Natural killer cell (primary cell): ENCODE results near the gene ADGRB3. TPM values are rescaled to one million over a fixed set of nuclear protein-coding genes. Genes with fewer than 3 reads are reported as not detected.

ENCODE experiments used
- ATAC-seq, 3 donors: fragments of 150-1000 bp in 2 of 3; fragments of 200-7000 bp in 1 of 3; cut with Tn5 transposase; 1 replicate in 1 of 3; 2 replicates in 2 of 3; pipeline ENCODE4 v1.10.0; 2021; ENCODE audit warnings: mild to moderate bottlenecking in 2 of 3, moderate library complexity in 2 of 3
- DNase-seq, 2 donors: peaks; one replicate each; pipeline versions ENCODE4 v3.0.0 to v3.0.0-alpha.2; 2013 to 2021; ENCODE audit warnings: mixed read lengths in 1 of 2
- H3K27ac ChIP-seq: one replicate; pipeline ENCODE4 v1.5.1; 2013; ENCODE audit warnings: mild to moderate bottlenecking, low read length
- H3K27me3 ChIP-seq: one replicate; pipeline ENCODE4 v1.6.1; 2013; ENCODE audit warnings: low read length; ENCODE audit not compliant: control insufficient read depth, insufficient read depth
- H3K36me3 ChIP-seq: one replicate; pipeline ENCODE4 v1.6.1; 2013; ENCODE audit warnings: low read length; ENCODE audit not compliant: control insufficient read depth, insufficient read depth
- H3K4me1 ChIP-seq: one replicate; pipeline ENCODE4 v1.6.1; 2013; ENCODE audit warnings: low read length; ENCODE audit not compliant: control insufficient read depth, insufficient read depth
- H3K4me3 ChIP-seq: one replicate; pipeline ENCODE4 v1.5.1; 2013; ENCODE audit warnings: low read length
- H3K9me3 ChIP-seq: one replicate; pipeline ENCODE4 v1.6.1; 2013; ENCODE audit warnings: low read length; ENCODE audit not compliant: control insufficient read depth, insufficient read depth
- H3K27ac Mint-ChIP-seq, 2 donors: one replicate each; pipeline ENCODE4 v1.8.0; 2022; ENCODE audit warnings: mild to moderate bottlenecking in 2 of 2, mixed read lengths in 2 of 2, moderate library complexity in 1 of 2
- H3K27me3 Mint-ChIP-seq, 2 donors: one replicate each; pipeline ENCODE4 v1.8.0; 2022; ENCODE audit warnings: low read depth in 2 of 2, mixed read lengths in 2 of 2
- H3K36me3 Mint-ChIP-seq: one replicate; pipeline ENCODE4 v1.8.0; 2022; ENCODE audit warnings: mixed read lengths
- H3K4me1 Mint-ChIP-seq, 2 donors: one replicate each; pipeline ENCODE4 v1.8.0; 2022; ENCODE audit warnings: mixed read lengths in 2 of 2
- H3K4me3 Mint-ChIP-seq: one replicate; pipeline ENCODE4 v1.8.0; 2022; ENCODE audit warnings: mild to moderate bottlenecking, moderate library complexity, mixed read lengths
- H3K9me3 Mint-ChIP-seq, 2 donors: one replicate each; pipeline ENCODE4 v1.8.0; 2022; ENCODE audit warnings: mixed read lengths in 2 of 2
- WGBS: methylation state at CpG from one replicate; pipeline ENCODE4 v1.1.7; 2013; ENCODE audit warnings: missing lambda C conversion rate; ENCODE audit not compliant: insufficient coverage; 5-methylcytosine and 5-hydroxymethylcytosine counted together
- intact Hi-C: fragments of 100-400 bp; cut with micrococcal nuclease; formaldehyde crosslinking; loops from one replicate; pipeline ENCODE4 v1.14.2; 2022
- total RNA-seq, 4 donors: library from RNA; stranded (reverse); fragments of 120-200 nt in 1 of 4; gene quantifications; one replicate each; pipeline versions ENCODE4 v1.2.3 to v1.2.4, GENCODE V29; 2013 to 2022
- TF ChIP-seq, protein P1 (sequence below): fragments of 200-600 bp; IDR thresholded peaks from one replicate; pipeline ENCODE4 v1.8.0; 2022; ENCODE audit warnings: antibody characterized with exemption

The ADGRB3 gene
- total RNA-seq, 3 donors from 2014 or later (not counting 1 experiment from before 2014, with no cell fraction given): not detected

GRCh38 chr6:69276204-69276603, 641.1 kb downstream of the ADGRB3 start:
- no peak for ATAC-seq
- Histone ChIP-seq H3K9me3 (no peaks in the 10 kb centered on the region), H3K4me3 (no peak overlapping the region), H3K27me3 (no peaks in the 10 kb centered on the region), H3K27ac (no peak overlapping the region), H3K36me3 (no peaks in the 10 kb centered on the region), H3K4me1 (no peaks in the 10 kb centered on the region)
- DNase-seq: no peak
- H3K9me3 Mint-ChIP-seq: peaks cover 11 to 12% of the 10 kb centered on the region in 2 donors
- H3K36me3 Mint-ChIP-seq: no peaks in the 10 kb centered on the region
- intact Hi-C loops: no loop called here
- no peak overlapping the region for H3K4me3 Mint-ChIP-seq
- H3K4me1 Mint-ChIP-seq: no peaks in the 10 kb centered on the region
- H3K27me3 Mint-ChIP-seq: no peaks in the 10 kb centered on the region
- no peak overlapping the region for H3K27ac Mint-ChIP-seq
- TF ChIP-seq, protein P1, sequence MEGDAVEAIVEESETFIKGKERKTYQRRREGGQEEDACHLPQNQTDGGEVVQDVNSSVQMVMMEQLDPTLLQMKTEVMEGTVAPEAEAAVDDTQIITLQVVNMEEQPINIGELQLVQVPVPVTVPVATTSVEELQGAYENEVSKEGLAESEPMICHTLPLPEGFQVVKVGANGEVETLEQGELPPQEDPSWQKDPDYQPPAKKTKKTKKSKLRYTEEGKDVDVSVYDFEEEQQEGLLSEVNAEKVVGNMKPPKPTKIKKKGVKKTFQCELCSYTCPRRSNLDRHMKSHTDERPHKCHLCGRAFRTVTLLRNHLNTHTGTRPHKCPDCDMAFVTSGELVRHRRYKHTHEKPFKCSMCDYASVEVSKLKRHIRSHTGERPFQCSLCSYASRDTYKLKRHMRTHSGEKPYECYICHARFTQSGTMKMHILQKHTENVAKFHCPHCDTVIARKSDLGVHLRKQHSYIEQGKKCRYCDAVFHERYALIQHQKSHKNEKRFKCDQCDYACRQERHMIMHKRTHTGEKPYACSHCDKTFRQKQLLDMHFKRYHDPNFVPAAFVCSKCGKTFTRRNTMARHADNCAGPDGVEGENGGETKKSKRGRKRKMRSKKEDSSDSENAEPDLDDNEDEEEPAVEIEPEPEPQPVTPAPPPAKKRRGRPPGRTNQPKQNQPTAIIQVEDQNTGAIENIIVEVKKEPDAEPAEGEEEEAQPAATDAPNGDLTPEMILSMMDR: no peak

DNA sequence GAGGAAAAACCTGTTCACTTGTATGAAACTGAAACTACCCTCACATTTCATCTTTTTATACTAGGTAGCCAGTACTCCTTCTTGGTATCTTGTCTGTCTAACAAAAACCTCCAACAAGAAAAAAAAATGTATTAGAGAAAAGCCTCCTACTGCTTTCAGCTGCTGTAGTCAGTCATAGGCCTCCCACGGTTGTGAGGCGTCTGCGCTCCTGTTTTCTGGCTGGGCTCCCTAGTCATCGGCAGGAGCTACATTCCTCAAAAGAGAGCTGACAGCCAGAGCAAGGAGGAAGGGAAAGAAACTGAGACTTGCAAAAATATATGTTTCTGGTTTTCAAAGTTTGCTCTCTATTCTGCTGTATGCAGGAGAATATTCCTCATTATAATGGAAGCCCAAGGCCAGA, 644.7 kb downstream of the ADGRB3 start:
- H3K36me3 ChIP-seq: no peaks in the 10 kb centered on the region
- DNase-seq: no peak
- intact Hi-C loops: no loop called here
- TF ChIP-seq, protein P1: no peak
- H3K4me1 ChIP-seq: no peaks in the 10 kb centered on the region
- H3K9me3 ChIP-seq: no peaks in the 10 kb centered on the region
- WGBS: 93% methylated on average over 4 of the region's 4 CpGs
- Mint-ChIP-seq H3K27ac (no peak overlapping the region), H3K4me1 (no peaks in the 10 kb centered on the region), H3K4me3 (no peak overlapping the region), H3K36me3 (no peaks in the 10 kb centered on the region), H3K27me3 (no peaks in the 10 kb centered on the region), H3K9me3 (peaks cover 4% of the 10 kb centered on the region in 2 donors)
- ATAC-seq: no peak
- H3K27ac ChIP-seq: no peak overlapping the region
- no peak overlapping the region for H3K4me3 ChIP-seq
- H3K27me3 ChIP-seq: no peaks in the 10 kb centered on the region

- Histone ChIP-seq H3K4me3 (no peak overlapping the region), H3K27me3 (no peaks in the 10 kb centered on the region), H3K27ac (no peak overlapping the region), H3K36me3 (no peaks in the 10 kb centered on the region), H3K4me1 (no peaks in the 10 kb centered on the region), H3K9me3 (no peaks in the 10 kb centered on the region)
- DNase-seq (no peak), ATAC-seq (no peak)
- 83% methylated on average over 1 of the region's 1 CpG for WGBS
- Mint-ChIP-seq H3K27me3 (no peaks in the 10 kb centered on the region), H3K4me3 (no peak overlapping the region), H3K9me3 (peaks cover 6 to 7% of the 10 kb centered on the region in 2 donors), H3K4me1 (no peaks in the 10 kb centered on the region), H3K36me3 (no peaks in the 10 kb centered on the region), H3K27ac (no peak overlapping the region)
- intact Hi-C loops: no loop called here
- TF ChIP-seq, protein P1: no peak
These were observed 645.8 kb downstream of the ADGRB3 start for GRCh38 chr6:69280858-69281257.

- H3K27me3 Mint-ChIP-seq: no peaks in the 10 kb centered on the region
- no peak overlapping the region for H3K27ac Mint-ChIP-seq
- no peaks in the 10 kb centered on the region for H3K4me1 Mint-ChIP-seq
- H3K4me3 ChIP-seq: no peak overlapping the region
- H3K4me3 Mint-ChIP-seq: no peak overlapping the region
- H3K27ac ChIP-seq: no peak overlapping the region
- no peaks in the 10 kb centered on the region for H3K36me3 ChIP-seq
- no peaks in the 10 kb centered on the region for H3K27me3 ChIP-seq
- H3K36me3 Mint-ChIP-seq: no peaks in the 10 kb centered on the region
- DNase-seq (no peak), ATAC-seq (no peak)
- no peaks in the 10 kb centered on the region for H3K4me1 ChIP-seq
- intact Hi-C loops: no loop called here
- H3K9me3 ChIP-seq: no peaks in the 10 kb centered on the region
- WGBS: 88% methylated on average over 7 of the region's 7 CpGs
- TF ChIP-seq, protein P1: no peak
- H3K9me3 Mint-ChIP-seq: peaks cover 9 to 10% of the 10 kb centered on the region in 2 donors
These were observed 649.2 kb downstream of the ADGRB3 start for GRCh38 chr6:69284176-69284730.
